ENCODE measurements around the gene KIRREL3. TPM values are rescaled to one million over a fixed set of nuclear protein-coding genes. Genes with fewer than 3 reads are reported as not detected.

The KIRREL3 gene
- total and polyA plus RNA-seq, 9 of the 15 experiments (the other 6 are each of a cell fraction or from before 2014, with no cell fraction given) = 0.04 to 0.10 TPM; not detected in 7

- ChIA-PET POLR2A (interaction anchor here (1.6 kb wide), 1 partner anchor 36 kb away, joined by 8 read pairs; no protein-coding TSS in a partner anchor), CTCF (ENCODE audit: low intra/inter-chr PET ratio) (interaction anchor here (2.4 kb wide), 1 partner anchor 169 kb away, joined by 12 read pairs; no protein-coding TSS in a partner anchor)
- H3K27ac ChIP-seq (ENCODE audit: extremely low read depth, low read depth, low read length) = no peak overlapping the region
- BruUV-seq (replicated peaks) = no TSS peak
- no peak for TF ChIP-seq XRCC4 (IDR thresholded peaks at IDR 0.05; ENCODE audit: extremely low read depth, insufficient read depth, insufficient read length)
- H2AFZ ChIP-seq (ENCODE audit: low read depth, low read length) = no peak overlapping the region
- H3K4me3 ChIP-seq = no peak overlapping the region
- WGBS (ENCODE audit: insufficient coverage, low coverage, missing lambda C conversion rate) = 19% methylated on average over 15 of the region's 15 CpGs
- H3K9me1 ChIP-seq (ENCODE audit: control insufficient read depth, insufficient read depth, low read length) = no peaks in the 10 kb centered on the region
- no peaks in the 10 kb centered on the region for H3K9me3 ChIP-seq (replicated peaks; ENCODE audit: control insufficient read depth, insufficient read depth, low read depth, low read length)
- ATAC-seq (no peak), FAIRE-seq (no peak), DNase-seq (ENCODE audit: extremely low read depth in 1 of 4, low spot score in 3 of 4) (no peak)
- intact Hi-C loops (cut with micrococcal nuclease) (no loop called here), in situ Hi-C loops (cut with MboI) (no loop called here)
- peaks cover 3 to 4% of the 10 kb centered on the region in 2 experiments; a peak in 3 of 5 replicates for H3K4me1 ChIP-seq (replicated peaks in 1 of 2; ENCODE audit: control insufficient read depth in 2 of 2, insufficient read depth in 2 of 2, low read length in 2 of 2)
- H3K4me2 ChIP-seq (ENCODE audit: insufficient read depth, low read length) = no peak overlapping the region
- H3K9ac ChIP-seq (ENCODE audit: insufficient read depth in 1 of 2, low read depth in 2 of 2, low read length in 2 of 2) = 0 out of 4 replicates have a peak overlapping the region, but pooled peaks of 1 of the 2 experiments have one; percentile 2
- no peaks in the 10 kb centered on the region for H3K36me3 ChIP-seq (ENCODE audit: control insufficient read depth, insufficient read depth, low read length)
- peaks cover 4 to 48% of the 10 kb centered on the region in 2 experiments; a peak in 4 of 5 replicates for H3K27me3 ChIP-seq (ENCODE audit: control insufficient read depth in 2 of 2, insufficient read depth in 2 of 2, low read length in 2 of 2)
- H4K20me1 ChIP-seq (replicated peaks; ENCODE audit: control insufficient read depth, insufficient read depth, low read length) = no peaks in the 10 kb centered on the region
- H3K79me2 ChIP-seq (ENCODE audit: control insufficient read depth, insufficient read depth, low read length) = no peaks in the 10 kb centered on the region
Measured at GRCh38 chr11:126479178-126479930, 521.2 kb downstream of the KIRREL3 start.

GRCh38 chr11:126478466-126478865 is 522.1 kb downstream of the KIRREL3 start:
- FAIRE-seq (no peak), ATAC-seq (no peak), DNase-seq (ENCODE audit: extremely low read depth in 1 of 4, low spot score in 3 of 4) (no peak)
- H3K9me3 ChIP-seq (replicated peaks; ENCODE audit: control insufficient read depth, insufficient read depth, low read depth, low read length) = no peaks in the 10 kb centered on the region
- BruUV-seq (replicated peaks) = no TSS peak
- no peaks in the 10 kb centered on the region for H3K79me2 ChIP-seq (ENCODE audit: control insufficient read depth, insufficient read depth, low read length)
- H3K4me1 ChIP-seq (replicated peaks in 1 of 2; ENCODE audit: control insufficient read depth in 2 of 2, insufficient read depth in 2 of 2, low read length in 2 of 2) = peaks cover 3 to 4% of the 10 kb centered on the region in 2 experiments; a peak in 3 of 5 replicates
- in situ Hi-C loops (cut with MboI) = no loop called here
- TF ChIP-seq KDM1A (IDR thresholded peaks at IDR 0.05) = peak in 1 of 2 experiments; percentile 96; a peak in 2 of 4 replicates
- peak; percentile 17 for TF ChIP-seq PHF20 (IDR thresholded peaks at IDR 0.05; ENCODE audit: partially characterized antibody)
- no peak for TF ChIP-seq RERE (CRISPR knock-in tag; IDR thresholded peaks at IDR 0.05; ENCODE audit: borderline replicate concordance)
- TF ChIP-seq SMARCA5 (IDR thresholded peaks at IDR 0.05) = no peak
- peak; percentile 59; the same call in 1 of the 2 replicates for TF ChIP-seq ARID2 (IDR thresholded peaks at IDR 0.05)
- no peak overlapping the region for H3K4me2 ChIP-seq (ENCODE audit: insufficient read depth, low read length)
- H3K4me3 ChIP-seq = no peak overlapping the region
- ChIA-PET CTCF (ENCODE audit: low intra/inter-chr PET ratio) (no interaction called here), POLR2A (interaction anchor here (0.6 kb wide), 1 partner anchor 1408 kb away, joined by 3 read pairs; no protein-coding TSS in a partner anchor)
- H3K9ac ChIP-seq (ENCODE audit: insufficient read depth in 1 of 2, low read depth in 2 of 2, low read length in 2 of 2) = no peak overlapping the region
- no peak overlapping the region for H3K27ac ChIP-seq (ENCODE audit: extremely low read depth, low read depth, low read length)
- WGBS (ENCODE audit: insufficient coverage, low coverage, missing lambda C conversion rate) = 8% methylated on average over 5 of the region's 5 CpGs
- no peak overlapping the region for H2AFZ ChIP-seq (ENCODE audit: low read depth, low read length)
- peaks cover 4 to 47% of the 10 kb centered on the region in 2 experiments; a peak in 4 of 5 replicates for H3K27me3 ChIP-seq (ENCODE audit: control insufficient read depth in 2 of 2, insufficient read depth in 2 of 2, low read length in 2 of 2)
- H3K36me3 ChIP-seq (ENCODE audit: control insufficient read depth, insufficient read depth, low read length) = no peaks in the 10 kb centered on the region
- no peaks in the 10 kb centered on the region for H4K20me1 ChIP-seq (replicated peaks; ENCODE audit: control insufficient read depth, insufficient read depth, low read length)
- intact Hi-C loops (cut with micrococcal nuclease) = no loop called here
- H3K9me1 ChIP-seq (ENCODE audit: control insufficient read depth, insufficient read depth, low read length) = no peaks in the 10 kb centered on the region

Measured in K562 (cell line).